ENCODE results near the gene PTPRN2.

Gene PTPRN2

GRCh38 chr7:157881048-157881771, 706.4 kb downstream of the PTPRN2 start:
- DNase-seq (ENCODE audit: low spot score), result no peak
- TF ChIP-seq, protein P1, sequence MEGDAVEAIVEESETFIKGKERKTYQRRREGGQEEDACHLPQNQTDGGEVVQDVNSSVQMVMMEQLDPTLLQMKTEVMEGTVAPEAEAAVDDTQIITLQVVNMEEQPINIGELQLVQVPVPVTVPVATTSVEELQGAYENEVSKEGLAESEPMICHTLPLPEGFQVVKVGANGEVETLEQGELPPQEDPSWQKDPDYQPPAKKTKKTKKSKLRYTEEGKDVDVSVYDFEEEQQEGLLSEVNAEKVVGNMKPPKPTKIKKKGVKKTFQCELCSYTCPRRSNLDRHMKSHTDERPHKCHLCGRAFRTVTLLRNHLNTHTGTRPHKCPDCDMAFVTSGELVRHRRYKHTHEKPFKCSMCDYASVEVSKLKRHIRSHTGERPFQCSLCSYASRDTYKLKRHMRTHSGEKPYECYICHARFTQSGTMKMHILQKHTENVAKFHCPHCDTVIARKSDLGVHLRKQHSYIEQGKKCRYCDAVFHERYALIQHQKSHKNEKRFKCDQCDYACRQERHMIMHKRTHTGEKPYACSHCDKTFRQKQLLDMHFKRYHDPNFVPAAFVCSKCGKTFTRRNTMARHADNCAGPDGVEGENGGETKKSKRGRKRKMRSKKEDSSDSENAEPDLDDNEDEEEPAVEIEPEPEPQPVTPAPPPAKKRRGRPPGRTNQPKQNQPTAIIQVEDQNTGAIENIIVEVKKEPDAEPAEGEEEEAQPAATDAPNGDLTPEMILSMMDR (IDR thresholded peaks at IDR 0.05; ENCODE audit: extremely low read depth, insufficient read depth, missing control alignments), result no peak
- in situ Hi-C loops (cut with MboI; ENCODE audit: low pct_unique_long_range_greater_than_20kb, low sequenced_read_pairs, unreplicated experiment), result no loop called here

GRCh38 chr7:157879391-157879790, 708.2 kb downstream of the PTPRN2 start:
- in situ Hi-C loops (cut with MboI; ENCODE audit: low pct_unique_long_range_greater_than_20kb, low sequenced_read_pairs, unreplicated experiment), result no loop called here
- TF ChIP-seq, protein P1 (IDR thresholded peaks at IDR 0.05; ENCODE audit: extremely low read depth, insufficient read depth, missing control alignments), result no peak
- DNase-seq (ENCODE audit: low spot score), result no peak

DNA sequence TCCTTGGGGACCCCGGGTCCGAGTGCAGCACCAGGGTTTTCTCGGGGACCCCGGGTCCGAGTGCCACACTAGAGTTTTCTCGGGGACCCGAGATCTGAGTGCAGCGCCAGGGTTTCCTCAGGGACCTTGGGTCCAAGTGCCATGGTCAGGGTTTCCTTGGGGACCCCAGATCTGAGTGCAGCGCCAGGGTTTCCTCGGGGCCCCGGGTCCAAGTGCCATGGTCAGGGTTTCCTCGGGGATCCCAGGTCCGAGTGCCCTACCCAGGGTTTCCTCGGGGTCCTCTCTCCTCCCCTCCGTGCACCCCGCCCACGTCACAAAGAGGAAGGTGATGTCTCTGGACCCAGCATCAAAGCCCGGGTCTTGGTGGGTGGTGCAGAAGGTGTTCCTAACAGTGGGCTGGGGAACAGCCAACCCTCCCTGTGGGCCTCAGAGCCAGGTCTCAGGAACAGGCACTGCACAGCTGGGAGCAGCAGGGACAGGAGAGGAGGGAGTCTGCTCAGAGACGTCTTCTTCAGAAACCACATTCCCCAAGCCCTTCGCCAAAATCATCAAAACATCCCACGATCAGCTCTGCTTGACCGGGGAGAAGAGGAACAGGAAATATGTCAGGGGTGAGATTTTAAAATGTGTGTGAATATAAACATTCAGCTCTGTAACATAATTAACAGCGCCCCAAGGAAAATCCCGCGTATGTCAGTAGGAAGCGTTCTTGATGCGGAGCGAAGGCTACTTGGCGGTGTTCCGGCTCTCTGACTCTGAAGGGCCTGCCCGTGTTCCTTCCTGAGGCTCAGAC, 710.1 kb downstream of the PTPRN2 start:
- no peak for DNase-seq (ENCODE audit: low spot score)
- TF ChIP-seq, protein P1 (IDR thresholded peaks at IDR 0.05; ENCODE audit: extremely low read depth, insufficient read depth, missing control alignments), result no peak
- in situ Hi-C loops (cut with MboI; ENCODE audit: low pct_unique_long_range_greater_than_20kb, low sequenced_read_pairs, unreplicated experiment), result no loop called here

- in situ Hi-C loops (cut with MboI; ENCODE audit: low pct_unique_long_range_greater_than_20kb, low sequenced_read_pairs, unreplicated experiment), result no loop called here
- TF ChIP-seq, protein P1 (IDR thresholded peaks at IDR 0.05; ENCODE audit: extremely low read depth, insufficient read depth, missing control alignments), result no peak
- DNase-seq (ENCODE audit: low spot score), result no peak
These were observed 710.9 kb downstream of the PTPRN2 start for GRCh38 chr7:157876469-157877285.

- DNase-seq (ENCODE audit: low spot score), result no peak
- TF ChIP-seq, protein P1 (IDR thresholded peaks at IDR 0.05; ENCODE audit: extremely low read depth, insufficient read depth, missing control alignments), result peak; percentile 6
- in situ Hi-C loops (cut with MboI; ENCODE audit: low pct_unique_long_range_greater_than_20kb, low sequenced_read_pairs, unreplicated experiment), result no loop called here
These were observed 712.1 kb downstream of the PTPRN2 start for GRCh38 chr7:157875230-157876179.
